Liver (tissue), 3 donors: ENCODE data around the gene ZNF718.

Experiments
- EGR1 ChIP-seq, 2 donors: IDR thresholded peaks; 2 replicates each; pipeline ENCODE4 v1.6.1; 2016 to 2018; ENCODE audit warnings: antibody characterized with exemption in 2 of 2, low read depth in 2 of 2
- MAX ChIP-seq: IDR thresholded peaks from 2 replicates; pipeline ENCODE4 v1.6.1; 2016; ENCODE audit warnings: antibody characterized with exemption
- RAD21 ChIP-seq, 2 donors: IDR thresholded peaks; 2 replicates each; pipeline ENCODE4 v1.6.1; 2016; ENCODE audit warnings: antibody characterized with exemption in 2 of 2, mild to moderate bottlenecking in 2 of 2
- SP1 ChIP-seq: IDR thresholded peaks from 2 replicates; pipeline ENCODE4 v1.6.1; 2018; ENCODE audit warnings: antibody characterized with exemption, mild to moderate bottlenecking
- TAF1 ChIP-seq: conservative IDR thresholded peaks from 2 replicates; pipeline ENCODE4 v1.6.1; 2016; ENCODE audit warnings: antibody characterized with exemption, mild to moderate bottlenecking
- YY1 ChIP-seq: IDR thresholded peaks from 2 replicates; pipeline ENCODE4 v1.6.1; 2016; ENCODE audit warnings: antibody characterized with exemption, mild to moderate bottlenecking
- ZBTB33 ChIP-seq: IDR thresholded peaks from 2 replicates; pipeline ENCODE4 v1.6.1; 2016; ENCODE audit warnings: antibody characterized with exemption
- TF ChIP-seq, protein P1 (sequence below): fragments of 150-350 bp; IDR thresholded peaks from 2 replicates; pipeline ENCODE4 v1.5.1; 2017; ENCODE audit warnings: improper control_type of control experiment, low read depth, low read length; ENCODE audit not compliant: missing input control
- donor health status: healthy.
- donor health status: healthy.

DNA sequence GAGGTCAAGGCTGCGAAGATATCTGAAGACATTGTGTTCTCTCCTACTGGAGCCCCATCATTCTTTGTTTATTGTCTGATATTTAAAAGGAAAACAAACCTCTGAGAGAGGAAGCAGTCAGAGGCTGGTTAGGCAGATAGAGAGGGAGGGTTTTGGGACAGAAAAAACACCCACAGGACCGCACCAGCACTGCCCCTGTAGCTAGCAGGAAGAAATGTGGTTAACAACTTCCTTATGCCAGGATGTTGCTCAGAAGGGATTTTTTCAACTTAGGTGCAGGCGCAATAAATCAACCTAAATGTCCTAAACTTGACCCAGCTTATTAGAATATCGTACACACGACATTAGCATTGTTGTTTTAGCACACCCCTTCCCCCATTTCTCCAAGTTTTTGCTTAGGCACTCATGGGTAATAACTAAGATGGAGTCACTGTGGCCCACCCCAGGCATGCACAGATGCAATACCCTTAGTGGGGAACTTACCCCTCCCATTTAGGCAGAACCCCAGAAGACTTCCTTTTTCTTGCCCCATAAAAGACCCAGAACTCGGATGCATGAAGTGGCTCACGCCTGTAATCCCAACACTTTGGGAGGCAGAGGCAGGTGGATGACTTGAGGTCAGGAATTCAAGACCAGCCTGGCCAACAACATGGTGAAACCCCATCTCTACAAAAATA, 2.8 kb upstream of the ZNF718 start:
- TF ChIP-seq, protein P1, sequence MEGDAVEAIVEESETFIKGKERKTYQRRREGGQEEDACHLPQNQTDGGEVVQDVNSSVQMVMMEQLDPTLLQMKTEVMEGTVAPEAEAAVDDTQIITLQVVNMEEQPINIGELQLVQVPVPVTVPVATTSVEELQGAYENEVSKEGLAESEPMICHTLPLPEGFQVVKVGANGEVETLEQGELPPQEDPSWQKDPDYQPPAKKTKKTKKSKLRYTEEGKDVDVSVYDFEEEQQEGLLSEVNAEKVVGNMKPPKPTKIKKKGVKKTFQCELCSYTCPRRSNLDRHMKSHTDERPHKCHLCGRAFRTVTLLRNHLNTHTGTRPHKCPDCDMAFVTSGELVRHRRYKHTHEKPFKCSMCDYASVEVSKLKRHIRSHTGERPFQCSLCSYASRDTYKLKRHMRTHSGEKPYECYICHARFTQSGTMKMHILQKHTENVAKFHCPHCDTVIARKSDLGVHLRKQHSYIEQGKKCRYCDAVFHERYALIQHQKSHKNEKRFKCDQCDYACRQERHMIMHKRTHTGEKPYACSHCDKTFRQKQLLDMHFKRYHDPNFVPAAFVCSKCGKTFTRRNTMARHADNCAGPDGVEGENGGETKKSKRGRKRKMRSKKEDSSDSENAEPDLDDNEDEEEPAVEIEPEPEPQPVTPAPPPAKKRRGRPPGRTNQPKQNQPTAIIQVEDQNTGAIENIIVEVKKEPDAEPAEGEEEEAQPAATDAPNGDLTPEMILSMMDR: no peak
- TF ChIP-seq MAX (no peak), YY1 (no peak), ZBTB33 (no peak), TAF1 (no peak), SP1 (no peak), RAD21 (IDR thresholded peaks at IDR 0.05) (no peak), EGR1 (IDR thresholded peaks at IDR 0.05; ENCODE audit: low read depth in 2 of 2) (no peak)
